GM19468 (cell line): ENCODE measurements around the gene SZT2.
"Not testable (repeated sequence)": the region's sequence is repeated elsewhere in the genome, so short reads cannot be mapped to it uniquely, and the experiment has no call there.

Experiments used
- ATAC-seq: cut with Tn5 transposase; IDR thresholded peaks from one replicate; pipeline ENCODE4 v1.9.1; 2021; ENCODE audit warnings: mild to moderate bottlenecking, moderate library complexity, moderate number of reproducible peaks; ENCODE audit not compliant: unreplicated experiment; ENCODE audit errors: extremely low read depth

Gene SZT2

GRCh38 chr1:43451157-43451591 lies 61.5 kb downstream of the SZT2 start:
- no peak for ATAC-seq

- no peak for ATAC-seq
These were observed 62.2 kb downstream of the SZT2 start for GRCh38 chr1:43451701-43452532.

DNA sequence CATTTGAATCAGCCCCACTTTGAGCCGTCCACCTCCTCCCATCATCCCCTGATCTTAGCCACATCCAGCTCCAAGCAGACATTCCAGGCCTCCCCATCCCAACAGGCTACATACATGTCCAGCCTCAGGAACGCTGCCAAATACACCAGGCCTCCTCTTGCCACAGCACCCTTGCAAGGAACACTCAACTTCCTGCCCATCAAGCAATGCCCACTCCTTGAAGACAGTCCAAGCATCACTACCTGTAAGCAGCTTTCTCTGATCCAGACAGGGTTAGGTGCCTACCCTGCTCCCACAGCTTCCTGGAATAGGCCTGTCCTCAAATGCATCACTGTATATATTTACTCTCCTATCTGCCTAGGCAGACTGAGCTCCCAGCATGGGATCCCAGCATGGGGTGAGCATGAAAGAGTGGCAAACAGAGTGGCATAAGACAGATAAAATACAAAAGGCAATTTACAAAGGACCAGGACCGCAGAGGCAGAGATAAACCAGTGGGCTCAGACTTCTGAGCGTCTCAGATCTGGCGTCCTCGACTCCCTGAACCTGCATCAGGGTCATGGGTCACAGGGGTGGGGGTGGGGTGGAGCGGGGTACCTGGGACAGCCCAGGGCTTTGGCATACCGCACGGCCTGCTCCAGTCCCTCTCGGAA lies 63.2 kb downstream of the SZT2 start:
- ATAC-seq = no peak

GRCh38 chr1:43453442-43454269 lies 64.0 kb downstream of the SZT2 start, which contains the start of gene HYI:
Gene HYI, minus strand, starts transcription at chr1:43453931. Its CDS starts 138 bp downstream, at chr1:43453793.
- no peak for ATAC-seq

DNA sequence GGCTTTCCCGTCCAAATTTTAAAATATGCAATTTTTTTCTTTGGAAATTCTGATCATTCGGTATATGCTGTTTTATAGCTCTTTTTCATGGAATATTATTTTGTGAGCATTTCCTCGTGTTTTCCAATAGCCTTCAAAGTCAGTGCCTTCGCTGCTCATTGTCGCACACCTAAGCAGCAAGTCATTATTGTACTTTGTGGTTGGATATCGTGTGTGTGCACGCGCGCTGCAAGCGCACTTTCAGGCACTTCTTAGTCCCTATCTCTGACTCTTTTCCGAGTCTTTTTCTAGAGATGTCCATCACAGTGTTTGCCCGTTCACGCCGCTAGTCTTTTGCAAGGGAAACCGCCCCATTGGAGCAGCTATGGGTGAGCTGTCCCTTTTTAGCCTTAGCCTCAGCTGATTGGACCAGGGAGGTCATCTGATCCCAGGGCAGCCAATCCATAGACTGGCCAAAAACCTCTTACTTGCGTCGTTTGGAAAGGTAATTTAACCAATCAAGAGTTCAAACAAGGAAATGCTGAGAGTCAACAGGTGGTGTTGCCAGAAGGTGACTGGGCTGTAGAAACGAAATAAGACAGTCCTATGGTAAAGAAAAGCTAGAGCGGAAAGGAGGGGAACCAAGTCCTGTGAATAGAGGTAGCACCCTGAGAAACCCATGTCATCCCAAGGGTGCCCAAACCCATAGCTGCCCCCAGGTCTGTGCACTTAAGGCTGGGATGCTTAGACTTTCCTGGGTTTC lies 64.7 kb downstream of the SZT2 start:
- no peak for ATAC-seq

DNA sequence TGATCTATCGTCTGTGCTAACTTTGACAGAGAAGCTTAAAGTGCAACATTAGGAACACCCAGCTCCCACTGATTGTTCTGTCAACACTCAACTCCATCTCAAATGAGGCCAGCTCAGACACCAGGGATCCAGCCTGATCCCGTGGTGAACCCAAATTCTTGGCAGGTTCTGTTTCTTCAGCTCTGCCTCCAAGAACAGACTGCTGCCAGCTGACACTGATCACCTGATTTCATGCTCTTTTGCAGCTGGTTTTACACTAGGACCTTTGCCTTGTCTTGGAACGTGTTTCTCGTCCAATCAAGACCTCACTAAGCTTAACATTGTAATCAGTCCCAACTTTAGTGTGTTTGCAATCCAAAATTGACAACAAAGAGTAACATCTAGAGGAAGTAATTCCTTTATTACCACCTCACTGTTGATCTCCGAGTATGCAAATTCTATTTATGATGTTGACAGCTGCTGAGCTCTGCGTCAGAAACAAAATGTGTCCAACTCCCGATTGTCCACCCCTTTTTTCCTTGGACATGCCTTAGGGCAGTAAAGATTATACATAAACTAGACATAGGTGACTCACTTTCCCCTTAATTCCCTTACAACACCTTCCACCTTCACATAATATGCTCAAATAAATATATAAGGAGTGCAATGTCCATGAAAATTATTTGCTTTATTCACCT lies 65.7 kb downstream of the SZT2 start:
- ATAC-seq = no peak

DNA sequence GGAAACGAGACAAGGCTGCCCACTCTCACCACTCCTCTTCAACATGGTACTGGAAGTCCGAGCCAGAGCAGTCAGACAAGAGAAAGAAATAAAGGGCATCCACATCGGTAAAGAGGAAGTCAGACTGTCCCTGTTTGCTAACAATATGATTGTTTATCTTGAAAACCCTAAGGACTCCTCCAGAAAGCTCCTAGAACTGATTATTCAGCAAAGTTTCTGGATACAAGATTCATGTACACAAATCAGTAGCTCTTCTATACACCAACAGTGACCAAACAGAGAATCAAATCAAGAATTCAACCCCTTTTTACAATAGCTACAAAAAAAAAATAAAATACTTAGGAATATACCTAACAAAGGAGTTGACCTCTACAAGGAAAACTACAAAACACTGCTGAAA lies 68.7 kb downstream of the SZT2 start:
- ATAC-seq = not testable (repeated sequence)

DNA sequence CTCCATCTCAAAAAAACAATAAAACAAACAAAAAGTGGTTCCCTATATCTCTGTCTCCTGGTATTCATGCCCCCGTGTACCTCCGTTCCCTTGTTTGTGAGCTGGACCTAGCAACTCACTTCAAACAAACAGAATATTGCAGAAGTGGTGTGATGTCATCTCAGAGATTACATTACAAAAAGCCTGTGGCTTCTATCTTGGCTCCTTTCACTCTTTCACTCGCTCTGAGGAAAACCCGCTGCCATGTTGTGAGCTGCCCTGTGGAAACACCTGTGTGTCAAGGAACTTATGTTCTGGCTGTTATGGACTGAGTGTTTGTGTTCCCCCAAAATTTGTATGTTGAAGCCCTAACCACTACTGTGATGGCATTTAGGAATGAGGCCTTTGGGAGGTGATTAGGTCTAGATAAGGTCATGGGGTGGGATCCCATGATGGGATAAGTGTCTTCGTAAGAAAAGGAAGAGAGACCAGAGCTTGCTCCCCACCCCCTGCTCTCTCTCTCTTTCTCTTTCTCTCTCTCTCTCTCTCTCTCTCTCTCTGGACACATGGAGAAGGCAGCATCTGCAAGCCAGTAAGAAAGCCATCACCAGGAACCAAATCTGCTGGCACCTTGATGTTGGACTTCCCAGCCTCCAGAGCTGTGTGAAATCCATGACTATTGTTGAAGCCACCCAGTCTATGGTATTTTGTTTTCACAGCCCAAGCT lies 71.4 kb downstream of the SZT2 start:
- ATAC-seq = no peak

DNA sequence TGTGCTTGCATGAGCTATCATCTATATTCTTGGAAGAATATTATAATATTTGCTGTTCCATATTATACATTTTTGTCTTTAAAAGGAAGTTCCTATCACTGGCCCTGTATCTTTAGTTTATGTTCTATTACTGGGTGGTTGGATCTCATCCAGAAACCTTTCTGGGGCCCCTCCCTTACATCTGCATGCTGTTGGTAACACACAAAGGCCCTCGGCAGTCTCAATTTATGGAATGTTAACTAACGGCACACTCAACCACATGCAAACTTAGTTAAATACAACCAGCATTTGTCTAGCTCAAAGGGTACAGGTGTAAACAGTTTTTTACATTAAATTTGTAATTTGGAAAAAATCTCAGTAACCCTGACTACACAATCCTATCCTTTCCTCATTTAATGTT lies 73.8 kb downstream of the SZT2 start:
- ATAC-seq = no peak

DNA sequence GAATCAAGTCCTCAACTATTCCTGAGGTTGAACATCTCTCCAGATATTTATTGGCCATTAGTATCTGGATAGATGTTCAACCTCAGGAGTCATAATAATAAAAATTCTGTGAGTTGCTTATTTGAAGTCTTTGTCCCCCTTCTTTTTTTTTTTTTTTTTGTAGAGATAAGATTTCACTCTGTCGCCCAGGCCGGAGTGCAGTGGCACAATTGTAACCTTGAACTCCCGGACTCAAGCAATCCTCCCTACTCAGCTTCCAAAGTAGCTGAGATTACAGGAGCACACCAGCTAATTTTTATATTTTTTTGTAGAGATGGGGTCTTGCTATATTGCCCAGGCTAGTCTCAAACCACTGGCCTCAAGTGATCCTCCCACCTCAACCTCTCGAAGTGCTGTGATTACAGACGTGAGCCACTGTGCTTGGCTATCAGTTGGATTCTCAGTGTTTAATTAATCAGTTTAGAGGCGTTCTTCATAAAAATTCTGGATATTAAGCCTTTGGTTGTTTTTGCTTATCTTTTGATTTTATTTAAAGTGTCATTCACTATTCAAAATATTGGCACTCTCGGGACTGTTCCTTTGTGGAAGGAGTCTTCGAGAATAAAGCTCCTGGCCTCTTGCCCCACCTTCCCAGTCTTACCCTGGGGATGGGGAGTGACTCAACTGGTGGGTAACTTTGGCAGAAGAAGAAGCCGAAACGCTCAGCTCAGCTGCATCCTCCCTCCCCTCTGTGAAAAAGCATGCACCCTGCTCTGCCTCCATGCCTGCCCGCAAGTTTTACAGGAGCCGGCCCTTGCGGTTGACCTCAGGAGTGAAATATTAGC lies 75.2 kb downstream of the SZT2 start:
- no peak for ATAC-seq

DNA sequence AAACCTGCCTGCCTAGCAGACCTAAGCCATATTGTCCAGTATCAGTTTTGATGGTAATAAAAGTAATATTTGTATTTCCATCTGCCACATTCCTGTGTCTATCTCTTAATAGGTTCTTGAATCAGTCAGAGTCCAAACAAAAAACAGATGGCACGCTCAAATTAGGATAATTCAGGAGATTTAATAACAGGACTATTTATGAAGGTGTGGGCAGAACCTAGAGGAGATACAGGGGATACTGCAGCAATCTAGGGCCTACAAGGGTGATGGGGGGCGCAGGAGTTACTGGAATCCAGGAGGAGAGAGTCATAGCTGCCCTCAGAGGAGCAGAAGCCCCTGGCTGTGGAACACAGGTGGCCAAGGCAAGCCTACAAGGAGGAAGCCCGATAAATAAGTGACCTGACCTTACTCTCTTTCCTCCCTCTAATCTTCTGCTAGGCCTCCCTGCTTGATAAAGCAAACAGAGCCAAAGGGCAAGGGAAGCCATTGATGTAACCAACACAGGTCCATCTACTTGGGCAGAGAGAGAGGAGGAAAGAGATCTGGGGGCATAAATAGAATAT lies 75.9 kb downstream of the SZT2 start:
- ATAC-seq = no peak

- no peak for ATAC-seq
These were observed 76.7 kb downstream of the SZT2 start for GRCh38 chr1:43466403-43466802.

DNA sequence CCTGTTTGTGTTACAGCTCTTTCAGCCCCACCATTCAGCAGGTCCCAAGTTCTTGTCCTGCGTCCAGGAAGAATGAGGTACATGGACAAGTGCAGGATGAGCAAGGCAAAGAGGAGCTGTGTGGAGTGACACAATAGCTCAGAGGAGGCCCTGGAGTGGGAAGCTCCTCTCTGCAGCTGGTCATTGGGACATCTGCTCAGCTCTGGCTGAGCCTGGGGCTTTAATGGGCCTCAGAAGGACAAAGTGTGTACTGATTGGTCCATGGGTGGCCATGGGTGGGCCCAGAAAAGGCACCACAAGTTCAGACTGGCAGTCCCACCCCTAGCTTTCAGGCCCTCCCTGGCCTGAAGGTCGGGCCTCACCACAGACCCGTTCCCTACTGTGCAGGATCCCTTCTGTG lies 78.7 kb downstream of the SZT2 start:
- ATAC-seq = no peak

- no peak for ATAC-seq
These were observed 80.2 kb downstream of the SZT2 start for GRCh38 chr1:43469932-43470331.

DNA sequence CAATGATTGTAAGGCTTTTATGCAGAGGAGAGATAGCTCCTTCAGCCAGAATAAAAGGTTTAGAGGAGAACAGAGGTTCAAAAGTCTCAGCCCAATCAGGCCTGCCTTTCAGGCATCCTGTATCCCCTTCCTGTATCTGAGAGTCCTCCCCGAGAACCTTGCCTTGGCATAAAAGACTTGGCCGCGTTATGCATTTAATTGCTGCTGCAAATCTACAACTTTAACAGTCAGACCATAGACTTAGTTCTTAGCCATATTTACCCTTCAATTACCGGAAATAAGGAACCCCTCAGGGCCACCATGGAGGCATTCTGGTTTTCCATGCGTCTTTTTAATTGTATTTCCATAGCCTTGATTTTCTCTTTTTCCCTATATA lies 82.4 kb downstream of the SZT2 start:
- ATAC-seq = no peak

GRCh38 chr1:43472463-43473151 lies 82.9 kb downstream of the SZT2 start:
- not testable (repeated sequence) for ATAC-seq

GRCh38 chr1:43473463-43473862 lies 83.8 kb downstream of the SZT2 start:
- no peak for ATAC-seq
